ENCODE results near the gene SWSAP1. TPM values are rescaled to one million over a fixed set of nuclear protein-coding genes. Genes with fewer than 3 reads are reported as not detected.

The SWSAP1 gene
- total RNA-seq, 1 experiment from 2014 or later: 3.0 TPM

GRCh38 chr19:11359421-11359820, 15.0 kb upstream of the SWSAP1 start:
- no peak overlapping the region for H3K27ac Mint-ChIP-seq
- ChIA-PET POLR2A (no interaction called here), CTCF (interaction anchor here (3.4 kb wide), 1 partner anchor 65 kb away, joined by 31 read pairs; no protein-coding TSS in a partner anchor)
- peaks cover 26% of the 10 kb centered on the region for H3K4me1 Mint-ChIP-seq
- no peaks in the 10 kb centered on the region for H3K36me3 Mint-ChIP-seq
- H3K9me3 Mint-ChIP-seq: no peaks in the 10 kb centered on the region
- no peak for ATAC-seq
- TF ChIP-seq TEAD4 (CRISPR knock-in tag; IDR thresholded peaks at IDR 0.05): 0 out of 2 replicates have a peak, but pooled peaks have one; percentile 24
- TF ChIP-seq SMAD3 (CRISPR knock-in tag; IDR thresholded peaks at IDR 0.05; ENCODE audit: borderline replicate concordance): no peak
- H3K27me3 Mint-ChIP-seq (ENCODE audit: low read depth): peaks cover 61% of the 10 kb centered on the region
- DNase-seq (ENCODE audit: low spot score): no peak
- no peak overlapping the region for H3K4me3 Mint-ChIP-seq

DNA sequence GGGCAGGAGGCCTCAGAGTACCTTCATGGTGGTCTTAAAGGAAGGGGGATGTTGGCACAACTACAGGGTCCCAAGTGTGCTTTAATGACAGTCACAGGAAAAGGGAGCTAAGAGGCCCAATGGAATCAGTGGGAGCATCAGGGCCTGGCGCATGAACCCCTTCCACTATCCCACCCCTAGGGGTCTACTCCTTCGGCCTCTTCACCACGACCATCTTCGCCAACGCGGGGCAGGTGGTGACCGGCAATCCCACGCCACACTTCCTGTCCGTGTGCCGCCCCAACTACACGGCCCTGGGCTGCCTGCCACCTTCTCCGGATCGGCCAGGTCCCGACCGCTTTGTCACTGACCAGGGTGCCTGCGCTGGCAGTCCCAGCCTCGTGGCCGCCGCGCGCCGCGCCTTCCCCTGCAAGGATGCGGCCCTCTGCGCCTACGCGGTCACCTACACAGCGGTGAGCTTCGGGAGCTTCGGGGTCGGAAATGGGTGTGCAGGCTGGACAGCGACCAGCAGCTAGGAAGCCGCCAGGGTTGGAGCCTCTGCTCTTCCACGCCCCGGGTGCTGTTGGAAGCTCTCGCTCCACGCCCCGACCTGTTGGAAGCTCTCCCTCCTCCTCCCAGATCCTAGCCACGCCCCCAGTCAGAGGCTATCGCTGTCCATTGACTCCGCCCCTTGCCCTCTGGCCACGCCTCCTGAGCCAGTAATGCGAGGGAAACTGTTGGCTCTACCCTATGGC, 13.3 kb upstream of the SWSAP1 start:
- H3K4me1 Mint-ChIP-seq: peaks cover 16% of the 10 kb centered on the region
- H3K9me3 Mint-ChIP-seq: no peaks in the 10 kb centered on the region
- H3K4me3 Mint-ChIP-seq: peak overlapping the region; percentile 76
- DNase-seq (ENCODE audit: low spot score) (peak; percentile 100), ATAC-seq (peak; percentile 91)
- ChIA-PET CTCF (interaction anchor here (0.6 to 3.4 kb wide), 26 partner anchors 9 to 437 kb away, joined by 3 to 33 read pairs (median 7); partner anchors contain the start of genes CCDC159, ODAD3, PRKCSH and RAB3D), POLR2A (interaction anchor here (0.6 to 1.8 kb wide), 8 partner anchors 9 to 61 kb away, joined by 3 to 7 read pairs (median 4); partner anchors contain the start of genes CCDC159, RAB3D and SWSAP1)
- H3K27me3 Mint-ChIP-seq (ENCODE audit: low read depth): peaks cover 53% of the 10 kb centered on the region
- H3K36me3 Mint-ChIP-seq: no peaks in the 10 kb centered on the region
- H3K27ac Mint-ChIP-seq: no peak overlapping the region
- TF ChIP-seq NFE2L1 (CRISPR knock-in tag; IDR thresholded peaks at IDR 0.05): peak; percentile 63; the same call in 1 of the 2 replicates
- TF ChIP-seq NFATC4 (CRISPR knock-in tag; IDR thresholded peaks at IDR 0.05): no peak
- TF ChIP-seq FOXK1 (CRISPR knock-in tag; IDR thresholded peaks at IDR 0.05): 0 out of 2 replicates have a peak, but pooled peaks have one; percentile 27
- no peak for TF ChIP-seq ZSCAN18 (CRISPR knock-in tag; IDR thresholded peaks at IDR 0.05)
- TF ChIP-seq AFF4 (CRISPR knock-in tag; IDR thresholded peaks at IDR 0.05; ENCODE audit: borderline replicate concordance): no peak
- peak; percentile 77; the same call in 1 of the 2 replicates for TF ChIP-seq TP53 (CRISPR knock-in tag; IDR thresholded peaks at IDR 0.05)
- TF ChIP-seq IRF1 (CRISPR knock-in tag; IDR thresholded peaks at IDR 0.05): 0 out of 2 replicates have a peak, but pooled peaks have one; percentile 36
- TF ChIP-seq, protein P1, sequence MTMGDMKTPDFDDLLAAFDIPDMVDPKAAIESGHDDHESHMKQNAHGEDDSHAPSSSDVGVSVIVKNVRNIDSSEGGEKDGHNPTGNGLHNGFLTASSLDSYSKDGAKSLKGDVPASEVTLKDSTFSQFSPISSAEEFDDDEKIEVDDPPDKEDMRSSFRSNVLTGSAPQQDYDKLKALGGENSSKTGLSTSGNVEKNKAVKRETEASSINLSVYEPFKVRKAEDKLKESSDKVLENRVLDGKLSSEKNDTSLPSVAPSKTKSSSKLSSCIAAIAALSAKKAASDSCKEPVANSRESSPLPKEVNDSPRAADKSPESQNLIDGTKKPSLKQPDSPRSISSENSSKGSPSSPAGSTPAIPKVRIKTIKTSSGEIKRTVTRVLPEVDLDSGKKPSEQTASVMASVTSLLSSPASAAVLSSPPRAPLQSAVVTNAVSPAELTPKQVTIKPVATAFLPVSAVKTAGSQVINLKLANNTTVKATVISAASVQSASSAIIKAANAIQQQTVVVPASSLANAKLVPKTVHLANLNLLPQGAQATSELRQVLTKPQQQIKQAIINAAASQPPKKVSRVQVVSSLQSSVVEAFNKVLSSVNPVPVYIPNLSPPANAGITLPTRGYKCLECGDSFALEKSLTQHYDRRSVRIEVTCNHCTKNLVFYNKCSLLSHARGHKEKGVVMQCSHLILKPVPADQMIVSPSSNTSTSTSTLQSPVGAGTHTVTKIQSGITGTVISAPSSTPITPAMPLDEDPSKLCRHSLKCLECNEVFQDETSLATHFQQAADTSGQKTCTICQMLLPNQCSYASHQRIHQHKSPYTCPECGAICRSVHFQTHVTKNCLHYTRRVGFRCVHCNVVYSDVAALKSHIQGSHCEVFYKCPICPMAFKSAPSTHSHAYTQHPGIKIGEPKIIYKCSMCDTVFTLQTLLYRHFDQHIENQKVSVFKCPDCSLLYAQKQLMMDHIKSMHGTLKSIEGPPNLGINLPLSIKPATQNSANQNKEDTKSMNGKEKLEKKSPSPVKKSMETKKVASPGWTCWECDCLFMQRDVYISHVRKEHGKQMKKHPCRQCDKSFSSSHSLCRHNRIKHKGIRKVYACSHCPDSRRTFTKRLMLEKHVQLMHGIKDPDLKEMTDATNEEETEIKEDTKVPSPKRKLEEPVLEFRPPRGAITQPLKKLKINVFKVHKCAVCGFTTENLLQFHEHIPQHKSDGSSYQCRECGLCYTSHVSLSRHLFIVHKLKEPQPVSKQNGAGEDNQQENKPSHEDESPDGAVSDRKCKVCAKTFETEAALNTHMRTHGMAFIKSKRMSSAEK (CRISPR knock-in tag; IDR thresholded peaks at IDR 0.05; ENCODE audit: borderline replicate concordance): no peak
- TF ChIP-seq, protein P2, sequence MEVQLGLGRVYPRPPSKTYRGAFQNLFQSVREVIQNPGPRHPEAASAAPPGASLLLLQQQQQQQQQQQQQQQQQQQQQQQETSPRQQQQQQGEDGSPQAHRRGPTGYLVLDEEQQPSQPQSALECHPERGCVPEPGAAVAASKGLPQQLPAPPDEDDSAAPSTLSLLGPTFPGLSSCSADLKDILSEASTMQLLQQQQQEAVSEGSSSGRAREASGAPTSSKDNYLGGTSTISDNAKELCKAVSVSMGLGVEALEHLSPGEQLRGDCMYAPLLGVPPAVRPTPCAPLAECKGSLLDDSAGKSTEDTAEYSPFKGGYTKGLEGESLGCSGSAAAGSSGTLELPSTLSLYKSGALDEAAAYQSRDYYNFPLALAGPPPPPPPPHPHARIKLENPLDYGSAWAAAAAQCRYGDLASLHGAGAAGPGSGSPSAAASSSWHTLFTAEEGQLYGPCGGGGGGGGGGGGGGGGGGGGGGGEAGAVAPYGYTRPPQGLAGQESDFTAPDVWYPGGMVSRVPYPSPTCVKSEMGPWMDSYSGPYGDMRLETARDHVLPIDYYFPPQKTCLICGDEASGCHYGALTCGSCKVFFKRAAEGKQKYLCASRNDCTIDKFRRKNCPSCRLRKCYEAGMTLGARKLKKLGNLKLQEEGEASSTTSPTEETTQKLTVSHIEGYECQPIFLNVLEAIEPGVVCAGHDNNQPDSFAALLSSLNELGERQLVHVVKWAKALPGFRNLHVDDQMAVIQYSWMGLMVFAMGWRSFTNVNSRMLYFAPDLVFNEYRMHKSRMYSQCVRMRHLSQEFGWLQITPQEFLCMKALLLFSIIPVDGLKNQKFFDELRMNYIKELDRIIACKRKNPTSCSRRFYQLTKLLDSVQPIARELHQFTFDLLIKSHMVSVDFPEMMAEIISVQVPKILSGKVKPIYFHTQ (CRISPR knock-in tag; IDR thresholded peaks at IDR 0.05): no peak
- TF ChIP-seq PRDM15 (CRISPR knock-in tag; IDR thresholded peaks at IDR 0.05): no peak
- TF ChIP-seq SMAD3 (CRISPR knock-in tag; IDR thresholded peaks at IDR 0.05; ENCODE audit: borderline replicate concordance): 0 out of 2 replicates have a peak, but pooled peaks have one; percentile 42
- peak; percentile 86 for TF ChIP-seq MAX (CRISPR knock-in tag; IDR thresholded peaks at IDR 0.05)
- no peak for TF ChIP-seq RELA (CRISPR knock-in tag; IDR thresholded peaks at IDR 0.05; ENCODE audit: borderline replicate concordance)

Data from WTC11 (cell line).